Left lung (tissue), 10 donors: ENCODE results near the gene GAPVD1. TPM values are rescaled to one million over a fixed set of nuclear protein-coding genes. Genes with fewer than 3 reads are reported as not detected.

Source experiments
- ATAC-seq: fragments of 200-7000 bp; cut with Tn5 transposase; one replicate; pipeline ENCODE4 v1.9.1; 2020; ENCODE audit warnings: moderate library complexity
- DNase-seq, 4 donors: peaks; one replicate each; pipeline ENCODE4 v3.0.0-alpha.2; 2013 to 2020
- H3K27ac ChIP-seq, 2 donors: fragments of 200-600 bp; sonication (generic) in 1 of 2; one replicate each; pipeline versions ENCODE4 v1.5.0 to v1.8.0; 2020 to 2021
- H3K27me3 ChIP-seq, 2 donors: fragments of 200-600 bp; sonication (generic) in 1 of 2; one replicate each; pipeline versions ENCODE4 v1.5.0 to v1.8.0; 2020 to 2021
- H3K36me3 ChIP-seq, 2 donors: fragments of 200-600 bp; sonication (generic) in 1 of 2; one replicate each; pipeline versions ENCODE4 v1.5.0 to v1.8.0; 2020 to 2021
- H3K4me1 ChIP-seq, 2 donors: fragments of 200-600 bp; one replicate each; pipeline ENCODE4 v1.8.0; 2021
- H3K4me3 ChIP-seq, 2 donors: fragments of 200-600 bp; sonication (generic) in 1 of 2; one replicate each; pipeline versions ENCODE4 v1.5.0 to v1.8.0; 2020 to 2021; ENCODE audit warnings: mild to moderate bottlenecking in 1 of 2
- H3K9me3 ChIP-seq, 2 donors: fragments of 200-600 bp; sonication (generic) in 1 of 2; one replicate each; pipeline versions ENCODE4 v1.5.0 to v1.8.0; 2020 to 2021
- intact Hi-C, 2 donors: fragments of 100-400 bp; cut with DNase I; formaldehyde crosslinking; loops; one replicate each; pipeline versions ENCODE4 v1.11.2 to v1.14.2; 2022
- polyA plus RNA-seq, 6 donors: library from polyadenylated mRNA; unstranded; fragments of 120-200 nt; gene quantifications; one replicate each; pipeline ENCODE4 v1.2.1, GENCODE V29; 2013; ENCODE audit not compliant: insufficient read length in 6 of 6
- total RNA-seq, 2 donors: library from RNA; stranded (reverse); fragmentation: NEBNext Ultra II Directional; extraction: Animal tissue kit (Norgen Biotek cat#: 25700); gene quantifications; one replicate each; pipeline ENCODE4 v1.2.1, GENCODE V29; 2021
- TF ChIP-seq, protein P1 (sequence below), 2 donors: fragments of 200-600 bp; sonication (generic) in 1 of 2; IDR thresholded peaks; one replicate each; pipeline versions ENCODE4 v1.5.0 to v1.8.0; 2021; ENCODE audit warnings: antibody characterized with exemption in 2 of 2
- donor health status: DM: no; HTN: yes; CAD: no.
- donor health status: DM: no; HTN: no; CAD: no.

GAPVD1 gene
- total and polyA plus RNA-seq, 8 donors, result 39.1 to 63.5 (median 44.2) TPM

GRCh38 chr9:125238915-125239446 is 22.6 kb upstream of the GAPVD1 start:
- TF ChIP-seq, protein P1, sequence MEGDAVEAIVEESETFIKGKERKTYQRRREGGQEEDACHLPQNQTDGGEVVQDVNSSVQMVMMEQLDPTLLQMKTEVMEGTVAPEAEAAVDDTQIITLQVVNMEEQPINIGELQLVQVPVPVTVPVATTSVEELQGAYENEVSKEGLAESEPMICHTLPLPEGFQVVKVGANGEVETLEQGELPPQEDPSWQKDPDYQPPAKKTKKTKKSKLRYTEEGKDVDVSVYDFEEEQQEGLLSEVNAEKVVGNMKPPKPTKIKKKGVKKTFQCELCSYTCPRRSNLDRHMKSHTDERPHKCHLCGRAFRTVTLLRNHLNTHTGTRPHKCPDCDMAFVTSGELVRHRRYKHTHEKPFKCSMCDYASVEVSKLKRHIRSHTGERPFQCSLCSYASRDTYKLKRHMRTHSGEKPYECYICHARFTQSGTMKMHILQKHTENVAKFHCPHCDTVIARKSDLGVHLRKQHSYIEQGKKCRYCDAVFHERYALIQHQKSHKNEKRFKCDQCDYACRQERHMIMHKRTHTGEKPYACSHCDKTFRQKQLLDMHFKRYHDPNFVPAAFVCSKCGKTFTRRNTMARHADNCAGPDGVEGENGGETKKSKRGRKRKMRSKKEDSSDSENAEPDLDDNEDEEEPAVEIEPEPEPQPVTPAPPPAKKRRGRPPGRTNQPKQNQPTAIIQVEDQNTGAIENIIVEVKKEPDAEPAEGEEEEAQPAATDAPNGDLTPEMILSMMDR (IDR thresholded peaks at IDR 0.05), result no peak
- DNase-seq (no peak), ATAC-seq (no peak)
- Histone ChIP-seq H3K9me3 (no peaks in the 10 kb centered on the region), H3K27me3 (no peaks in the 10 kb centered on the region), H3K4me1 (peaks cover 45 to 77% of the 10 kb centered on the region in 2 donors), H3K36me3 (peaks cover 6 to 59% of the 10 kb centered on the region in 2 donors), H3K4me3 (peak overlapping the region; percentile 80 to 99), H3K27ac (no peak overlapping the region)
- intact Hi-C loops, result no loop called here

DNA sequence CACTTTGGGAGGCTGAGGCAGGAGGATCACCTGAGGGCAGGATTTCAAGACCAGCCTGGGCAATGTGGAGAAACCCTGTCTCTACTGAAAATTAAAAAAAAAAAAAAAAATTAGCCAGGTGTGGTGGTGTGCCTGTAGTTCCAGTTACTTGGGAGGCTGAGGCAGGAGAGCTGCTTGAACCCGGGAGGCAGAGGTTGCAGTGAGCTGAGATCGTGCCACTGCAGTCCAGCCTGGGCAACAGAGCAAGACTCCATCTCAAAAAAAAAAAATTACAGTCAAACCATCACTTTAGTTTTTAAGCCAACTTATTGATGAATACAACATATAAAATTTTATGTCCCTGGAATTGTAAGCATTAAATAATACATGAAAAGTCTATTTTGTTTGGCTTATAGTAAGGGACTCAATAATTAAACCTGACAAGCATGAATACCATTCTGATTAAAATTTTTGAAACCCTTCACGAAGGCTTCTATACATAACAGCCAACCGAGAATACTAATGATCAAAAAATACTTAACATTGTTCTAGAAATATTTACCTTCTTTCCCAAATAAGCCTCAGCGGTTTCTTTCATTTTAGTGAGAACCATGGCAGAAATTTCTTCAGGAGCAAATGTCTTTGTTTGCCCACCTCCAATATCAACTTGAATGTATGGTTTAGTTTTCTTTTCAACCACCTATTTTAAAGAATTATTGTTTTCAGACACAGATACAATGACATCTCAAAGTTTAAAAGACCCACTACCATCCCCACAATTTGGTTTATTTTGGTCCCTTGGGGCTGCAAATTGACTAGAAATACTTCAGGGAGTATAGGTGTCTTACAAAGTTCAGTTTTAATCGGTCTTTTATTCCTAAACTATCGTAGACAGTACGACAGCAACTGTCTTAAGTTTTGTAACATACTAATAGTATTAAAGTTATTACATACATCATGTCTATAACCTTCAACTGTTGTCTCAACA is 21.7 kb upstream of the GAPVD1 start:
- H3K9me3 ChIP-seq, result no peaks in the 10 kb centered on the region
- H3K4me1 ChIP-seq, result peaks cover 45 to 70% of the 10 kb centered on the region in 2 donors
- peak overlapping the region; percentile 90 to 95 for H3K27ac ChIP-seq
- peaks cover 6 to 52% of the 10 kb centered on the region in 2 donors for H3K36me3 ChIP-seq
- TF ChIP-seq, protein P1 (IDR thresholded peaks at IDR 0.05), result no peak
- ATAC-seq (no peak), DNase-seq (no peak)
- no peaks in the 10 kb centered on the region for H3K27me3 ChIP-seq
- intact Hi-C loops, result no loop called here
- H3K4me3 ChIP-seq, result peak overlapping the region; percentile 80 to 99

DNA sequence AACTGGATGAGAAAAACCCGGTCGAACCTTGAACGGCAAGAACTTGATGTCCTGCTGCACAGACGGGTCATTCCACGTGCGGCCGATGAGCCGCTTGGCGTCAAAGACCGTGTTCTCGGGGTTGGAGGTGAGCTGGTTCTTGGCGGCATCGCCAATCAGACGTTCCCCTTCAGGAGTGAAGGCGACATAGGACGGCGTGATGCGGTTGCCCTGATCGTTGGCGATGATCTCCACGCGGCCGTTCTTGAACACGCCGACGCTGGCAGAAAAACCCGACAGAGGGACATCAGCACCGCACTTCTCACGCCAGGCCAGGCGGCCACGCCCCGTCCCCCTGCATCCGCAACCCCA is 21.0 kb upstream of the GAPVD1 start:
- Histone ChIP-seq H3K27ac (peak overlapping the region; percentile 90 to 95), H3K27me3 (no peaks in the 10 kb centered on the region), H3K4me3 (peak overlapping the region; percentile 80 to 99), H3K4me1 (peaks cover 43 to 64% of the 10 kb centered on the region in 2 donors), H3K9me3 (no peaks in the 10 kb centered on the region), H3K36me3 (peaks cover 6 to 45% of the 10 kb centered on the region in 2 donors)
- DNase-seq (peak in 1 of 4 donors; percentile 28), ATAC-seq (peak; percentile 13)
- intact Hi-C loops, result no loop called here
- TF ChIP-seq, protein P1 (IDR thresholded peaks at IDR 0.05), result no peak

DNA sequence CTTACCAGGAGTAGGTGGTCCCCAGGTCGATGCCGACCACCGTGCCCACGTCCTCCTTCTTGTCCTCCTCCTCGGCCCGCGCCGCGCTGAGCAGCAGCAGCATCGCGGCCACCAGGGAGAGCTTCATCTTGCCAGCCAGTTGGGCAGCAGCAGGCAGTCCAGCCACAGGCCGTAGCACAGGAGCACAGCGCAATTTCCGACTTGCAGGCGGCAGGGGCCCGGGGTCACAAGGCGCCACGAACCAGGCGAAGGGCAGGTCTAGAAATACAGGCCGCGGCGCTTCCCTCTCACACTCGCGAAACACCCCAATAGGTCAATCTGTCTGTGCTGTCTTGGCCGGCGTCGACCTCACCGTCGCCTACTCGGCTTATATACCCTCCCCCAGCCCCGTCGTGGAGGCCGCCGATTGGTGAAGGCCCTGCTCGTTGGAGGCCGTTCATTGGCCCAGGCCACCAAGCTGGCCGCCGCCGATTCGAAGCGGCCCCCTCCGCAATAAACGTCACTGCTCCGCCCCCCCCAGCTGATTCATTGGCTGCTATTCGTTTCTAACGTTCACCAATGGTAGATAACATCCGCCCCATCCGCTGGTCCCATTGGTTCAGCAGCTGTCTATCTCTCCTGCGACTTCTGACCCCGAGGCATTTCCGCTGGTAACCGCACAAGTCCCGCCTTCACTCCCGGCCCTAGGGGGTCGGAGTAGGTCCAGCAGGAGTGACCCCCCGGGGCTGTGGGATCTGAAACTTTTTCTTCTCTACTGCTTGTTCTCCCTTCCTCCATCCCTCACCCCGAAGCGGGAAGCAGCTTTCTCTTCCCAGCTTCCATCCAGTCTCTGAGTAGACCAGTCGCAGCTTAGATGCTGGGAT is 20.4 kb upstream of the GAPVD1 start, which contains the start of gene HSPA5:
Gene HSPA5 (minus strand): TSS at position 344 of the 863 bp plus-strand sequence. CDS start 217 bp downstream, at position 127.
- no peaks in the 10 kb centered on the region for H3K27me3 ChIP-seq
- DNase-seq (peak; percentile 98 to 99 (median 99)), ATAC-seq (peak; percentile 96)
- H3K4me3 ChIP-seq, result peak within 1 kb of the TSS; percentile 80 to 99
- H3K27ac ChIP-seq, result peak within 1 kb of the TSS; percentile 90 to 95
- TF ChIP-seq, protein P1 (IDR thresholded peaks at IDR 0.05), result no peak
- intact Hi-C loops, result no loop called here
- peaks cover 6 to 39% of the 10 kb centered on the region in 2 donors for H3K36me3 ChIP-seq
- no peaks in the 10 kb centered on the region for H3K9me3 ChIP-seq
- peaks cover 37 to 58% of the 10 kb centered on the region in 2 donors for H3K4me1 ChIP-seq
